WTC11 (cell line): ENCODE measurements around the gene FDXR. TPM values are rescaled to one million over a fixed set of nuclear protein-coding genes. Genes with fewer than 3 reads are reported as not detected.

Source experiments
- ZBTB43 ChIP-seq: sonication (generic); formaldehyde crosslinking; IDR thresholded peaks from 2 replicates; pipeline ENCODE4 v1.8.1; 2023; ENCODE audit warnings: mild to moderate bottlenecking, missing genetic modification reagents
- total RNA-seq: library from RNA; stranded (reverse); gene quantifications from 3 replicates; pipeline ENCODE4 v1.2.3, GENCODE V29; 2021

Gene FDXR
- total RNA-seq, 1 experiment from 2014 or later, result 52.8 TPM

- TF ChIP-seq ZBTB43 (CRISPR knock-in tag), result no peak
Measured at GRCh38 chr17:74814453-74814852, 58.3 kb downstream of the FDXR start (continued).

Other genes starting within 250 kb of the FDXR start
- gene CD300E, start 249.3 kb downstream of the FDXR start, total RNA-seq, result not detected in 3 replicates
- gene CD300LF, start 160.1 kb downstream of the FDXR start, total RNA-seq, result not detected in 3 replicates
- gene RAB37, start 135.7 kb downstream of the FDXR start, total RNA-seq, result 8.8 to 9.4 TPM (median 8.9 TPM) in 3 replicates
- gene NHERF1, start 124.4 kb downstream of the FDXR start, total RNA-seq, result 86.9 to 111 TPM (median 97.1 TPM) in 3 replicates
- gene NAT9, start 96.6 kb downstream of the FDXR start, total RNA-seq, result 66.0 to 71.2 TPM (median 67.1 TPM) in 3 replicates
- 0.14 to 0.31 TPM (median 0.23 TPM) in 3 replicates for gene GRIN2C, start 13.1 kb downstream of the FDXR start, total RNA-seq
- gene FADS6, start 20.6 kb upstream of the FDXR start, total RNA-seq, result 1.1 to 2.2 TPM (median 1.2 TPM) in 3 replicates
- gene USH1G, start 50.3 kb upstream of the FDXR start, total RNA-seq, result 1.9 to 2.9 TPM (median 2.6 TPM) in 3 replicates
- gene OTOP2, start 51.3 kb upstream of the FDXR start, total RNA-seq, result not detected in 3 replicates
- not detected in 3 replicates for gene OTOP3, start 62.9 kb upstream of the FDXR start, total RNA-seq
- gene HID1, start 99.8 kb upstream of the FDXR start, total RNA-seq, result 16.7 to 19.4 TPM (median 19.3 TPM) in 3 replicates
- gene CDR2L, start 114.6 kb upstream of the FDXR start, total RNA-seq, result 28.6 to 31.3 TPM (median 31.0 TPM) in 3 replicates
- 41.8 to 43.7 TPM (median 41.9 TPM) in 3 replicates for gene MRPL58, start 139.7 kb upstream of the FDXR start, total RNA-seq
- gene ATP5PD, start 174.0 kb upstream of the FDXR start, total RNA-seq, result 383 to 427 TPM (median 419 TPM) in 3 replicates
- 31.3 to 34.0 TPM (median 32.8 TPM) in 3 replicates for gene KCTD2, start 174.2 kb upstream of the FDXR start, total RNA-seq
- gene SLC16A5, start 215.0 kb upstream of the FDXR start, total RNA-seq, result 32.4 to 33.5 TPM (median 33.1 TPM) in 3 replicates
- 13.2 to 15.9 TPM (median 14.8 TPM) in 3 replicates for gene ARMC7, start 237.0 kb upstream of the FDXR start, total RNA-seq